H4 (cell line): ENCODE results near the gene ASIC2. TPM values are rescaled to one million over a fixed set of nuclear protein-coding genes. Genes with fewer than 3 reads are reported as not detected.

Source experiments
- DNase-seq: peaks from one replicate; pipeline ENCODE4 v3.0.0-alpha.2; 2015; ENCODE audit warnings: low spot score
- total RNA-seq: library from RNA; depleted of rRNA; stranded (reverse); fragments of >200 nt; shearing (Covaris generic); gene quantifications from 2 replicates; pipeline ENCODE4 v1.2.3, GENCODE V29; 2014; rRNA removed

The ASIC2 gene
- total RNA-seq = not detected in 2 replicates

DNA sequence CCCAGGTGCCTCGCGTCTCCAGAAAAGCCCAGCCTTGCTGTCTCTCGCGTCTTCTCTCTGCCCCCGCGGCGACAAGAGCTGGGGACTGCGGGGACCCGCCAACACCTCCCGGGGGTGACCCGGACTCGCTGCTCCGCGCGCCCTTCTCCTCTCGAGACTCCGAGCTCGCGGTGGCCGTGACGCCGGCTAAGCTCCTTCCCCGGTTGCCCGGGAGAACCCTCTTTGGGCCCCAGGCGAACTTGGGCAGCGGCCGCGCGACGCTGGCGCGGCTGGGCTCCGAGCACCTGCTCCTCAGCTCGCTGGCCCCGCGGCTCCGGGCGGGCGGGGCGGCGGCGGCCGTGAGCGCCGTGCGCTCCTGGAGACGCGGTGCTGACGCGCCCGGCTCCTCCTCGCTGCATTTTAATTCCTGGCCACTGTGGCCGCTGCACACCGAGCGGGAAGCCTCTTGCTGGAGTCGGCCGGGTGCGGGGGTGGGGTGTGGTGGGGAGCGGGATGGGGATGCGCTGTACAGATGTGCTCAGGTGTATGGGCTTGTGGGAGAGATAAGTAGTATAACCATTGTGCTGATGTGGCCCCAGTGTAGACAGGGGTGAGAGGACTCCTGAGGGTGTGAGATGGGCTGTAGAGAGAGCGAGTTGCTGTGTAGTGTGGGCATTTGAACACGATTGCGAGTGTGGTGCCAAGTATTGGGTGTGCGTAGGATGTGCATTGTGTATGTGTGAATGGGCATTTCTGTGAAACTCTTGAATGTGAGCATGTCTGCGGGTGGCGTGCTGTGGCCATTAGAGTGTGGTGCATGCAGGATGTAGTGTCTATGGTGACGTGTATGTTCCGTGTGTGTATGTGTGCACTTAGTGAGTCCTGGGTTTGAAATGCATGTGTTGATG, at the start of gene ASIC2:
ASIC2 (minus strand) TSS at position 315 of the 887 bp plus-strand sequence.
- DNase-seq = no peak

DNA sequence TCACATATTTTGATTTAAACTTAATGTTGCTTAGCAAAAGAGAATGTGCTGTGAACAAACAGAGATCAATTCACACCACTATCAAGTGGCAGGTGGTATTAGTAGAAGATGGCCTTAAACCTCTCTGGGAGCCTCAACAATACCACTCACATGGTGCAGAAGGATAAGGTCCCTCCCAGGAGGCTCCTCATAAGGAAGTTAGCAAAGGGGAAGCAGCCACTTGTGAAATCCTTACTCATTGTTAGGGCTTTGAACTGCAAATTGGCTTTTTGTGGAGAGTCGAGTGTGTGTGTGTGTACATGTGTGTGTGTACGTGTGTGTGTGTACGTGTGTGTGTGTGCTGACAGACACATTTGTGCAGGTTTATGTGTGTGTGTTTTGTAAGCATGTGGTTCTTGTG, 48.9 kb upstream of the ASIC2 start:
- no peak for DNase-seq

DNA sequence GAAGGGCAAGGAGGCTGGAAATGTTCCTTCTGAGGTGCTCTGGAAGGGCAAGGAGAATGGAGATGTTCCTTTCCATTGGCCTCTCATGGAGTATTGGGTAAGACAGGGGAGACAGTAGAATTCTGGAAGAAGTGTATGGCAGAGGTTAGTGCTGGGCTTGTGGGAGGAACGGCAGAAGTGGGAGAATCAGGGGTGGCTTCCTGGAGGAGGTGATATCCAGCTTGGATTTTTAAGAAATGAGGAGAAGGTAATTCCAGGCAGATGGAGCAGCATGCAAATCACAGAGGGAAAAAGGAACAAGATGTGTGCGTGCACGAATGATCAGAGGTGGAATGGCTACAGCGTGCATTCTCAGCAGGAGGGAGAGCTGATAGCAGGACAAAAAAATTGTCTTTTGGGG, 45.1 kb upstream of the ASIC2 start:
- DNase-seq = no peak

DNA sequence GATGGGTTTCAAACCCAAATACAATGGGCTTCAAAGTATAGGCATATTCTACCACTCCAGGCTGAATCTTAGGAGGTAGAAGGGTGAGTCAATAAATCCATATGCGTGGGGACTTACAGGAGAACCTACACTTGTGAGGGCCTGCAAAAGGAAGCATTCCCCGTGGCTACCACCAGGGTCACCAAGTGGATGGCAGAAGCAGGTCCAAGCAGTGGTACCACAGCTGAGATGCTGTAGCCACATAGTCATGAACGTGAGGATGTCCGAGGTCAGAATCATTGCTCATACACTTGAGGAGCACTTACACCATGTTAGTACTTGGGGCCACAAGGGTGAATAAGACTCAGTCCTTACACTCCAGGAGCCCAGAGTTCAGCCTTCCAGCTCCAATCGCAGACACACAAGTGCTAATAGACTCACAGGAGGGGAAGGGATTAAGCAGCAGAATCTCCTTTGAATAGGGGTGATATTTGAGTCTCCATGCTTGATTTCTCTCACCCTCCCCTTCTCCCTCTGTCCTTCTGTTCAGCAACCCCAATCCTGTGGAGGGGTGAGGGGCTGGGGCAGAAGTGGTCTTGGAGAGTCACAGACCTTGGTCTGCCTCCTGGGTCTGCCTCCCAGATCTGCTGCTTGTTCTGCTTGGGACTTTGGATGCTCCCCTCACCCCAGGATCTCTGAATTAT, 42.5 kb upstream of the ASIC2 start:
- DNase-seq = no peak

GRCh38 chr17:33334703-33335102, 41.6 kb upstream of the ASIC2 start:
- no peak for DNase-seq

- no peak for DNase-seq
Measured at GRCh38 chr17:33330877-33331276, 37.8 kb upstream of the ASIC2 start.

DNA sequence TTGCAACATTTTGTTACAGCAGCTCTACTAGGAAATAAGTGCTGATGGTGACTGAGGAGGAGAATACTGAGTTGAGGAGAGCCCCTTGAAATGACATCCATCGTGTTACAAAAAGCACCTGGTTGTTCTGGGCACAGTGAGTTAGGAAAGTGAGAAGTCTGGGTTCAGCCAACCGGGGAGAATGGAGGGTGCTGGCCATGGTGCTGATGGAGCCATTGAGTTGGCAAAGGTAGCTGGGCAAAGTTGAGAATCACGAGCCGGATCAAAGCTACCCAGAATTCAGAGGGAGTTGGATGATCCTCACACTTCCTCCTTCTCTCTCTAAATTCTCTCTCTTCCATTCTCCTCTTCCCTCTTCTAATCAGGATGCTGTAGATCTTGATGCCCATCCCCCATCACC, 35.0 kb upstream of the ASIC2 start:
- DNase-seq = no peak

DNA sequence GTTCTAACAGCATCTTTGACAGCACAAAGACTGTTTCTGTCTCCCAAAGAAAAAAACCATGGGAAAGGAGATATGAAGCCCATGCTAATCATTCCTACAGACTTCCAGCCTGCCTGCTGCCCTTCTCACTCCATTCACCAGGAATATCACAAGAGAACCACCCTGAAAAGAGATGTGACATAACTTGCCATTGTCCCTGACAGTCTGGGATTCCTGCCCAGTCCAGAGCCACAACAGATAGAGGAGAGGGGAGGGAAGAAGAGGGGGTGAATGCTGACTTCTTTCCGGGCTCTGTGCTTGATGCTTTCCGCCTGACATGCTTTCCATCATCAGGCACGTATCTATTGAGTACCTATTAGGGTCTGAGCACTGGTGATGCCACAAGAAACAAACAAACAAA, 31.6 kb upstream of the ASIC2 start:
- DNase-seq = no peak

GRCh38 chr17:33322063-33322462, 29.0 kb upstream of the ASIC2 start:
- DNase-seq = no peak

DNA sequence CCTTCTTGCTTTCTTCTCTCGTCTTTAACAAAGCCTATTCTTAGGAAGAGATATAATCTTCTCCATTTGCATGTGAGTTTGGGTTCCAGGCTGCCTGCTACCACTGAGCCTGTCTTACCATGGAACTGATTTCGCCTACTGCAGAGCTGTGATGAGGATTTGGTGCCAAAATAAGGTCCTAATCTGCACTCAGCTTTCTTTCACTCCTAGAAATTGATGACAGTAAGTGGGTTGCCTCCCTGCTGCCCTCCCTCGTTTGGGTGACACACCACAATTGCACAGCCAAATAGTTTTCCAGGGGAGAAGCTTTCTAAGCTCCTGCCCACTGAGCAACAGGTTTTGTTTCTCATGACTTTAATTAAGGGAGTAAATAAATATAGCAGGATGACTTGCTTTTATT, 25.1 kb upstream of the ASIC2 start:
- no peak for DNase-seq

DNA sequence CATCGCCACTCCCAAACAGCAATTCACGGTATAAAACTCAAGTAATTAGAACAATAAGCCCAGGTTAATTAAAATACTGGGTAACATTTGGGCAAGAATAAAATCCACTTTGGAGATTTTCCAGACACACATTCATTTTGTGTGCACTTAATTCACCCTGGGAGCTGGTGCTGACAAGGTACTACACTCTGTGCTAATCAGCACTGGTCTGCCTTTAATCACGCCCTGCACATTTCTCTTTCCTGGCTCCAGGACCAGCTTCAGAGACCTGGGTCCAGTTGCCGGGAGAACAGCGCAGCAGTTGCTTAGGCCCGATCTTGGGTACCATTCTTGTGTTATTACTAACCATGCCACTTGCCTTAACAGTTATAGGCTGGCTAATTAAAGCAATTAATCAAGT, 23.7 kb upstream of the ASIC2 start:
- DNase-seq = no peak

DNA sequence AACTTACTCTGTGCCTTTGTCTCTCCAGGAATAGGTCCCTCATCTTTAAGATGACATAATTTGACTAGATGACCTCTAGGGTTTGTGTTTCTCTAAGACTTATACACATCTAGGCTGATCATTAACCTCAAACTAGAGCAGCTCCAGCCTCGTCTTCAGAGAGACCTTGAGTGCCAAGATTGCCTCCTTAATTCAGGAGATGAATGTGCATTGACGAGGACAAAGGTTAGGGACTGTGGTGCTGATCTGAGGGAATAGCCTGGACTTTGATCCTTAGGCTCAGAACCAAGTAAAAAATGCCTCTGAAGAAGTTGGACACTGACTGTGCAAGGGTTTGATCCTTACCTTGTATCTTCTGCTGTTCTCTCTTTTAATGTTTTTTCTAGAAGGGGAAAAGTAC, 17.2 kb upstream of the ASIC2 start:
- DNase-seq = no peak

DNA sequence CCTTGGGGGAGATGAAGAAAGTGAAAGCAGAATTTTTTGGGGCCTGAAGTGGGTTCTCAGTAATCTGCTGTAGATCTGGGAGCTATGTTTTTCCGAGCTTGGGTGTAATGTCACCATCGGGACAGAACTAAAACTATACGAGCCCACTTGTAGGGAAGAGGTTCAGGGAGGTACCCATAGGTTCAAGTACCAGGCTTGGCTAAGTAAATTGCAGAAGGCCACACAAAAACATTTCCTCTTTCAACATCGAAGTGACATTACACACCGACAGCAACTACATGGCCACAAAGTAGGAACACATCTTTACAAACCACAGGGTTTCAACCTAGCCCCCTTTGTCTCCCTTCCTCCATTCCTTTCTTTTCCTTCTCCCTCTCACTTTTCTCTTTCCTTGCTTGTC, 10.2 kb upstream of the ASIC2 start:
- DNase-seq = no peak

- no peak for DNase-seq
Measured at GRCh38 chr17:33302394-33302793, 9.3 kb upstream of the ASIC2 start.

DNA sequence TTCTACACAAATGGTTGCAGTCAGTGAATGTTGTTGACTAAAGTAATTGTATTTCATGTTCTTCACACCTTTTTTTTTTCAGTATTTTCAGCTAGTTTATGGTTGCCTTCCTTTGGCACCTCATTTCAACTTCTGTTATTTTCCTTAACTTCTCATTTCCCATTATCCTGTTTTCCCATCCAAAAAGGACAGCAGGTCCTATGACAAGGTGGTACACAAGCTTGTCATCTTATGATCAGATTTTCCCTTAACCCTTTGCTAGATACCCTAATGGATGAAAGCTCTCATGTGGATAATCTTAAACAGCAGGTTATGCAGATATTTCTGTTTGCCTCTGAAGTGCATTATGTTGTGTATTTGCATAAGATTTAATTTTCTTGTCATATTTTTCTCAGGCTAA, 7.1 kb upstream of the ASIC2 start:
- no peak for DNase-seq

DNA sequence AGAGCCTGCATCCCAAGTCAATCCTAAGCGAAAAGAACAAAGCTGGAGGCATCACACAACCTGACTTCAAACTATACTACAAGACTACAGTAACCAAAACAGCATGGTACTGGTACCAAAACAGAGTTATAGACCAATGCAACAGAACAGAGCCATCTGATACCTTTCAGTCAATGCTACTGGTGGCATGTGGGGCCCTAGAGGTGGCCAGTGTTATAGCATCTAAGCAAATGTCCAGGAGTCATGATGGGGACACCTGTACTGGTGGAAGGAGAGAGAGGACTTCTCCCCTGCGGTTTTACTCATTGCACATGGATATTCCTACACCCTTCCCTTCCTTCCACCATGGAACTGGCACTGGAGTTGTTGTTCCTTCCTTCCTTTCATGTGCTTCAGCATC, 6.0 kb upstream of the ASIC2 start:
- no peak for DNase-seq

- DNase-seq = no peak
Measured at GRCh38 chr17:33297643-33298042, 4.5 kb upstream of the ASIC2 start.

DNA sequence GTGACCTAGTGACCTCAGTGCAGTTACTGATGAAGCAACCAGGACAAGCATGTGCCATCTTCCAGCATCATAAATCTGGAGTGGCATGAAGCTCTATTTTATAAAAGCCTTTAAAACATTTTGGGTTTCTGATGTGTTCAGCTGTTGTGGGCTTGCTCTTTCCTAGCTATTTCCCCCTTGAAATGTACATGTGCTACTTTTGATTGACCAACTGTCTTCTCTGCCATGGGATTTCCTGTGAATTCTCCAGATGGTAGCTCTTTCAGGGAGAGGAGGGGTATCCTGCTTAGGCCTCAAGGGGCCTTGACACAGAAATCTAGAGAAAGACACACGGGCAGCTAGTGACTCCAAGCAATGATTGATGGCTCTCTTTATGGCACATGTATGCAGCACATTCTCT, 1.9 kb upstream of the ASIC2 start:
- DNase-seq = no peak

GRCh38 chr17:33292201-33292980, 704 bp downstream of the ASIC2 start:
- no peak for DNase-seq

GRCh38 chr17:33291248-33292200, 1.6 kb downstream of the ASIC2 start:
- DNase-seq = no peak

DNA sequence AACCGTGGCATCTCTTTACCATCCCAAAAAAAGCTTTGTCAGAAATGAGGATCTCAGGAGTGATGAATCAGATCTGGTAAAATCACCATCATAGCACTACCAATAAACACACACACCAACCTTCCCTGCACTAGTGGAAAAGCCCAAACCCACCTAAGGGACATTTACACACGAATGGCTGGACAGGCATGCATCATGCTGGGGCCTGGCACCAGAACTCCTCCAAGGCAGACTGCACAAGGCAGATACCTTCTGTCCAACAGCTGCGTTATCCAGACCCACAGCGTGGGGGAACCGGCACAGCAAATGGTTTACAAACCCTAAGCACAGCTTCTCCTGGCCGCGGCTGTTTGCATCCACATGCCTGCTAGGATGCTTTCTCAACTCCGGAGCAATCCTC, 2.8 kb downstream of the ASIC2 start:
- no peak for DNase-seq
